Subcutaneous preadipocyte (primary cell): Measurements from ENCODE around the gene USP1. TPM values are rescaled to one million over a fixed set of nuclear protein-coding genes. Genes with fewer than 3 reads are reported as not detected.

Experiments used
- total RNA-seq: library from RNA; depleted of rRNA; stranded (reverse); fragments of >200 nt; gene quantifications from 2 replicates; pipeline ENCODE4 v1.2.3, GENCODE V29; 2012

USP1 gene, protein sequence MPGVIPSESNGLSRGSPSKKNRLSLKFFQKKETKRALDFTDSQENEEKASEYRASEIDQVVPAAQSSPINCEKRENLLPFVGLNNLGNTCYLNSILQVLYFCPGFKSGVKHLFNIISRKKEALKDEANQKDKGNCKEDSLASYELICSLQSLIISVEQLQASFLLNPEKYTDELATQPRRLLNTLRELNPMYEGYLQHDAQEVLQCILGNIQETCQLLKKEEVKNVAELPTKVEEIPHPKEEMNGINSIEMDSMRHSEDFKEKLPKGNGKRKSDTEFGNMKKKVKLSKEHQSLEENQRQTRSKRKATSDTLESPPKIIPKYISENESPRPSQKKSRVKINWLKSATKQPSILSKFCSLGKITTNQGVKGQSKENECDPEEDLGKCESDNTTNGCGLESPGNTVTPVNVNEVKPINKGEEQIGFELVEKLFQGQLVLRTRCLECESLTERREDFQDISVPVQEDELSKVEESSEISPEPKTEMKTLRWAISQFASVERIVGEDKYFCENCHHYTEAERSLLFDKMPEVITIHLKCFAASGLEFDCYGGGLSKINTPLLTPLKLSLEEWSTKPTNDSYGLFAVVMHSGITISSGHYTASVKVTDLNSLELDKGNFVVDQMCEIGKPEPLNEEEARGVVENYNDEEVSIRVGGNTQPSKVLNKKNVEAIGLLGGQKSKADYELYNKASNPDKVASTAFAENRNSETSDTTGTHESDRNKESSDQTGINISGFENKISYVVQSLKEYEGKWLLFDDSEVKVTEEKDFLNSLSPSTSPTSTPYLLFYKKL
- 17.6 and 31.7 TPM in 2 replicates for total RNA-seq

DNA sequence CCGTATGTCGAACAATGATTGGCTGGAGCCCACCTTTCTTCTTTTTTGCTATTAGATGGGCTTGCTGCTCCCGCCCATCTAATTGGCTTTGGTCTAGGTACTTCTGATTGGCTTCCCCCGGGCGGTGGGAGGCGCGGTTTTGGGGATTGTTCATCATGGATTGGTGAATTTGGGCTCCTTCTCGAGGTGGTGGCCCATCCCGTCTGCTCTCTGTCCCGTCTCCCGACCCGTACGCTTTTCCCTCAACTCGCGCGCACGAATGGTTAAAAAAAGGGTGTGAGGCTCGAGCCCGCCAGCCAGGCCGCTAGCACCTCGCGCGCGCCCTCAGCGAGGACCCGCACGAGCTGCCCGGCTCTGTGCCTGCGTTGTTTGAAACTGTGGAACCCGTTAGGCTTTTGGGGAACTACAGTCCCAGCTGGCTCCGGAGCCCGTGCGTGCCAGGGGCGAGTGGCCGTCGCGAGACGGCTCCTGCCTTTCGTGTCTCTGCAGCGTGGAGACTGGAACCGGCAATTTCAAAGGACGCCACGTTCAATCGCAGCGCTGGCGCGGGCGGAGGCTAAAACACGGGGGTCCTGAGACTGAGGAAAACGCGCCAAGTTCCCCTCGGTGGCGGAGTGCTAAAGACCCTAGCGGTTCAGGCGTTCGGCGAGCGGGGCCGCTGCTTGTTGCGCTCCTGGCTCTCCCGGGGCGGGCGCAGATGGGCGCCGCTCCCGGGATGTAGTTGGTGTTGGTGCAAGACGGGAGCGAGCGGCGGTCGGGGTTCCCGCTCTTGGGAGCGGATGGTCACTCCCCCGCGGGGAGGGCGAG is at the start of gene USP1:
Gene USP1, plus strand, starts transcription at position 584 of the 807 bp plus-strand sequence. CDS start 2,819 bp downstream, outside the sequence.

Other genes with a start within 250 kb of the USP1 start
- 0.20 TPM in 1 of 2 replicates, not detected in the other for gene L1TD1, start 242.2 kb upstream of the USP1 start, total RNA-seq
- not detected in 2 replicates for gene KANK4, start 117.6 kb upstream of the USP1 start, total RNA-seq
- under 0.01 TPM in 1 of 2 replicates, not detected in the other for gene ANGPTL3, start 160.5 kb downstream of the USP1 start, total RNA-seq